ENCODE results near the gene POLR2M.

DNA sequence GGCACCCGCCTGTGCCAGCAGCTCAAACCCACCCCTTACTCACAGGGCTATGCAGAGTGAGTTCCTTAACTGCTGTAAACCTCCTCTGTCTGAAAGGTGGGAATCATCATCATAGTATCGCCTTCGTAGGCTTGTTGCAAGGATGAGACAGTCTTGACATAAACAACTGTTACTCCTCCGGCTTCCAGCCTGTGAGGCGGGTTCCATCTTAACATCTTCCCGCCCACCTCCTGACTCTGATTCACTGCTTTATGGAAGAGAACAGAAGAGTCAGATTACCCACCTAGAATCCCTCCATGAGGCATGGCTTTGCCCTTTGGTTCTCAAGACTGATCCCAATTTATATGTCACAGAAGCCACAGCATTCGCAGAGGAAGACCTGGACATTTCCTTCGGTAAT is 21.9 kb downstream of the POLR2M start:
- TF ChIP-seq POLR2A (IDR thresholded peaks at IDR 0.05; ENCODE audit: low read depth, low read length) (no peak), TAF1 (IDR thresholded peaks at IDR 0.05; ENCODE audit: low read depth, low read length) (no peak), POLR2AphosphoS5 (IDR thresholded peaks at IDR 0.05; ENCODE audit: low read depth, low read length) (no peak), POU2F2 (IDR thresholded peaks at IDR 0.05; ENCODE audit: low read depth, low read length) (no peak), SPI1 (IDR thresholded peaks at IDR 0.05; ENCODE audit: low read depth, low read length) (no peak), PAX5 (IDR thresholded peaks at IDR 0.05; ENCODE audit: insufficient read depth, low read length, severe bottlenecking) (no peak)

Data from GM12891 (cell line).